HL-60 (cell line): ENCODE measurements around the gene TRAF1.

Experiments
- DNase-seq, 2 experiments: peaks; one replicate each; pipeline ENCODE4 v3.0.0-alpha.2; 2010 to 2020; ENCODE audit warnings: low read depth in 1 of 2, low spot score in 1 of 2
- H3K27ac ChIP-seq: fragments of 250-450 bp; sonication (Bioruptor Pico); replicated peaks from 2 replicates; pipeline ENCODE4 v1.5.1; 2020; ENCODE audit warnings: mild to moderate bottlenecking, moderate library complexity
- H3K27me3 ChIP-seq: fragments of 250-450 bp; sonication (Bioruptor Pico); 2 replicates; pipeline ENCODE4 v1.5.1; 2021; ENCODE audit warnings: mild to moderate bottlenecking, moderate library complexity; ENCODE audit not compliant: insufficient read depth, poor library complexity, severe bottlenecking
- H3K4me3 ChIP-seq: replicated peaks from 2 replicates; pipeline ENCODE4 v1.5.1; 2011; ENCODE audit warnings: mild to moderate bottlenecking, control low read depth, low read length; ENCODE audit not compliant: insufficient read depth
- GABPA ChIP-seq: IDR thresholded peaks from 2 replicates; pipeline ENCODE4 v1.6.1; 2012; ENCODE audit warnings: low read depth
- POLR2AphosphoS5 ChIP-seq: IDR thresholded peaks from 2 replicates; pipeline ENCODE4 v1.6.1; 2012; ENCODE audit warnings: low read depth
- SPI1 ChIP-seq: IDR thresholded peaks from 2 replicates; pipeline ENCODE4 v1.6.1; 2012; ENCODE audit warnings: low read depth, mild to moderate bottlenecking, borderline replicate concordance
- TF ChIP-seq, protein P1 (sequence below): IDR thresholded peaks from 2 replicates; pipeline ENCODE4 v1.6.1; 2012; ENCODE audit warnings: low read depth; ENCODE audit not compliant: insufficient replicate concordance
- TF ChIP-seq, protein P2 (sequence below): IDR thresholded peaks from one replicate; pipeline ENCODE4 v1.5.1; 2011; ENCODE audit warnings: low read length, control low read depth, inconsistent platforms; ENCODE audit not compliant: insufficient read depth

Gene TRAF1

DNA sequence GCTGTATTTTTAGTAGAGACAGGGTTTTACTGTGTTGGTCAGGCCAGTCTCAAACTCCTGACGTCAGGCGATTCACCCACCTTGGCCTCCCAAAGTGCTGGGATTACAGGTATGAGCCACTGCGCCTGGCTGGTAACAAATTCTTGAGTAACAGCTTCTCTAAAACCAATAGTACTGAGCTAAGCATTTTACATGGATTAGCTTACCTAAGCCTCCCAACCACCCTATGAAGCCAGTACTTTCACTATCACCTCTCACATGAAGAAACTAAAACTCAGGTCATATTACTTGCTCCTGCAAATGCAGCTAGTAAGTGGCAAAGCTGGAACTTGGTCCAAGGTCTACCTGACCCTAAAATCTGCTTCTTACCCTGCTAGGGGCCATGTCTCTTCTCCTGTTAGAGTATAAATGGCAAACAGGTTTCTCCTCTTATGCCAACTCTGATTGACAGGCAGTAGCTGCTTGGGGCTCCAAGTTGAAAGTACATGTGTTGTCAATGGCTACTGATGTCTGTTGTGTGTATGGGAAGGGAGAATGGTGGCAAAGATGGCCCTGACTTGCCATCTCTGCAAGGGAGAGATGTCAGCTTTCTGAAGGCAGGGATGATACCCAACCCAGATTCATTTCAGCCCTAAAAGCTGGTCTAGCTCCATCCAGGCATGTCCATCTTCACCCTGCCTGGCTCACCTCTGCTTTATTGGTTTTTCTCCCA is 53.6 kb downstream of the TRAF1 start:
- TF ChIP-seq POLR2AphosphoS5 (no peak), SPI1 (no peak), GABPA (no peak)
- TF ChIP-seq, protein P1, sequence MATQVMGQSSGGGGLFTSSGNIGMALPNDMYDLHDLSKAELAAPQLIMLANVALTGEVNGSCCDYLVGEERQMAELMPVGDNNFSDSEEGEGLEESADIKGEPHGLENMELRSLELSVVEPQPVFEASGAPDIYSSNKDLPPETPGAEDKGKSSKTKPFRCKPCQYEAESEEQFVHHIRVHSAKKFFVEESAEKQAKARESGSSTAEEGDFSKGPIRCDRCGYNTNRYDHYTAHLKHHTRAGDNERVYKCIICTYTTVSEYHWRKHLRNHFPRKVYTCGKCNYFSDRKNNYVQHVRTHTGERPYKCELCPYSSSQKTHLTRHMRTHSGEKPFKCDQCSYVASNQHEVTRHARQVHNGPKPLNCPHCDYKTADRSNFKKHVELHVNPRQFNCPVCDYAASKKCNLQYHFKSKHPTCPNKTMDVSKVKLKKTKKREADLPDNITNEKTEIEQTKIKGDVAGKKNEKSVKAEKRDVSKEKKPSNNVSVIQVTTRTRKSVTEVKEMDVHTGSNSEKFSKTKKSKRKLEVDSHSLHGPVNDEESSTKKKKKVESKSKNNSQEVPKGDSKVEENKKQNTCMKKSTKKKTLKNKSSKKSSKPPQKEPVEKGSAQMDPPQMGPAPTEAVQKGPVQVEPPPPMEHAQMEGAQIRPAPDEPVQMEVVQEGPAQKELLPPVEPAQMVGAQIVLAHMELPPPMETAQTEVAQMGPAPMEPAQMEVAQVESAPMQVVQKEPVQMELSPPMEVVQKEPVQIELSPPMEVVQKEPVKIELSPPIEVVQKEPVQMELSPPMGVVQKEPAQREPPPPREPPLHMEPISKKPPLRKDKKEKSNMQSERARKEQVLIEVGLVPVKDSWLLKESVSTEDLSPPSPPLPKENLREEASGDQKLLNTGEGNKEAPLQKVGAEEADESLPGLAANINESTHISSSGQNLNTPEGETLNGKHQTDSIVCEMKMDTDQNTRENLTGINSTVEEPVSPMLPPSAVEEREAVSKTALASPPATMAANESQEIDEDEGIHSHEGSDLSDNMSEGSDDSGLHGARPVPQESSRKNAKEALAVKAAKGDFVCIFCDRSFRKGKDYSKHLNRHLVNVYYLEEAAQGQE = no peak
- Histone ChIP-seq H3K4me3 (no peak overlapping the region), H3K27me3 (no peaks in the 10 kb centered on the region), H3K27ac (no peak overlapping the region)
- no peak for DNase-seq

DNA sequence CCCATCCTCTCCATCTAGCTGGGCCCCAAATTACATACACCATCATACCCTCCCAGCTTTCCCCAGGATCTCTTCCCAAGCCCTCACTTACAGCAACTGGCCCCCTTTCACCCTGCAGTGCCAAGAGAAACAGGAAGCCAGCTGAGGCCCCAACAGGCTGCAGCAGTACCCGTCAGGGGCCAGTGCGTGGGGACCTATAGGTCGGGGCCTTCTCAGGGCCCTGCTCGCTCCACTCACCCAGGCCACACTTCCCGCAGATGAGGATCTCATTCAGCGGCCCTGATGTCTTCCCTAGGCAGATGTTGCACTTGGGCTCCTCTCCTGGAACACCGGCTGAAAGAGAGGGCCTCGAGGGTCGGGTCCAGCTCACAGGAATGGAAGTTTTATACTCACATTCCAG is 56.4 kb downstream of the TRAF1 start:
- DNase-seq = peak in 1 of 2 experiments; percentile 50
- TF ChIP-seq, protein P1 = no peak
- TF ChIP-seq POLR2AphosphoS5 (peak; percentile 43; the same call in 1 of the 2 replicates), SPI1 (peak; percentile 12; the same call in 1 of the 2 replicates)
- TF ChIP-seq, protein P2, sequence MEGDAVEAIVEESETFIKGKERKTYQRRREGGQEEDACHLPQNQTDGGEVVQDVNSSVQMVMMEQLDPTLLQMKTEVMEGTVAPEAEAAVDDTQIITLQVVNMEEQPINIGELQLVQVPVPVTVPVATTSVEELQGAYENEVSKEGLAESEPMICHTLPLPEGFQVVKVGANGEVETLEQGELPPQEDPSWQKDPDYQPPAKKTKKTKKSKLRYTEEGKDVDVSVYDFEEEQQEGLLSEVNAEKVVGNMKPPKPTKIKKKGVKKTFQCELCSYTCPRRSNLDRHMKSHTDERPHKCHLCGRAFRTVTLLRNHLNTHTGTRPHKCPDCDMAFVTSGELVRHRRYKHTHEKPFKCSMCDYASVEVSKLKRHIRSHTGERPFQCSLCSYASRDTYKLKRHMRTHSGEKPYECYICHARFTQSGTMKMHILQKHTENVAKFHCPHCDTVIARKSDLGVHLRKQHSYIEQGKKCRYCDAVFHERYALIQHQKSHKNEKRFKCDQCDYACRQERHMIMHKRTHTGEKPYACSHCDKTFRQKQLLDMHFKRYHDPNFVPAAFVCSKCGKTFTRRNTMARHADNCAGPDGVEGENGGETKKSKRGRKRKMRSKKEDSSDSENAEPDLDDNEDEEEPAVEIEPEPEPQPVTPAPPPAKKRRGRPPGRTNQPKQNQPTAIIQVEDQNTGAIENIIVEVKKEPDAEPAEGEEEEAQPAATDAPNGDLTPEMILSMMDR = no peak
- H3K27me3 ChIP-seq = no peaks in the 10 kb centered on the region
- H3K27ac ChIP-seq = peak overlapping the region; percentile 16; the same call in 1 of the 2 replicates
- H3K4me3 ChIP-seq = no peak overlapping the region

DNA sequence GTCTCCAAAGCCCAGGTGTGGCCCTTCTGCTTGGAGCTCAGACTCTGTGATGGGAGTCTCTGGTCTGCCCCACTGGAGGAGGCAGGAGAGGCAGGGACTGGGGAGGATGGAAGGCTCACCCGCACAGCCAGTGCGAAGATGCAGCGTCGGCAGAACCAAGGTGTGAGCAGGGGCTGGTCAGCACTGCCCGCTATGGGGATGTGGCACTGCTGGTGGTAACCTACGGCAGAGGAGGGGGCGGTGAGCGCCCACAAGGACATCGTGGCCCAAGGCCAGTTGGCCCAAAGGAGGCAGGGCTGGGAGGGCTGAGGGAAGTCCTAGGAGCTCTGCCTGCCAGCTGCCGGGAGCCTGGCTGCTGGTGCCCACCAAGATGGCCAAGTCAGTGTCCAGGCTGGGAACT is 56.9 kb downstream of the TRAF1 start:
- Histone ChIP-seq H3K27ac (peak overlapping the region; percentile 62), H3K4me3 (no peak overlapping the region), H3K27me3 (no peaks in the 10 kb centered on the region)
- DNase-seq = no peak
- TF ChIP-seq POLR2AphosphoS5 (no peak), SPI1 (no peak), GABPA (no peak)
- TF ChIP-seq, protein P1 = no peak
- TF ChIP-seq, protein P2 = no peak
